Upper lobe of right lung (tissue), 1 donor: Measurements from ENCODE around the gene GOLGA1. TPM values are rescaled to one million over a fixed set of nuclear protein-coding genes. Genes with fewer than 3 reads are reported as not detected.

Experiments
- ATAC-seq: fragments of 200-7000 bp; cut with Tn5 transposase; one replicate; pipeline ENCODE4 v1.9.1; 2020; ENCODE audit warnings: mild to moderate bottlenecking, moderate library complexity
- DNase-seq: peaks from one replicate; pipeline ENCODE4 v3.0.0-alpha.2; 2020
- H3K27ac ChIP-seq: fragments of 200-600 bp; one replicate; pipeline ENCODE4 v1.8.0; 2022
- H3K27me3 ChIP-seq: fragments of 200-600 bp; one replicate; pipeline ENCODE4 v1.8.0; 2022; ENCODE audit warnings: mild to moderate bottlenecking
- H3K36me3 ChIP-seq: fragments of 200-600 bp; one replicate; pipeline ENCODE4 v1.8.0; 2022
- H3K4me1 ChIP-seq: fragments of 200-600 bp; one replicate; pipeline ENCODE4 v1.8.0; 2022
- H3K4me3 ChIP-seq: fragments of 200-600 bp; one replicate; pipeline ENCODE4 v1.8.0; 2022; ENCODE audit warnings: mild to moderate bottlenecking
- H3K9me3 ChIP-seq: fragments of 200-600 bp; one replicate; pipeline ENCODE4 v1.8.0; 2022
- CTCF ChIP-seq: fragments of 200-600 bp; IDR thresholded peaks from one replicate; pipeline ENCODE4 v1.8.0; 2022; ENCODE audit warnings: antibody characterized with exemption
- intact Hi-C: fragments of 100-400 bp; cut with DNase I; formaldehyde crosslinking; loops from one replicate; pipeline ENCODE4 v1.11.0; 2022
- total RNA-seq: library from RNA; stranded (reverse); fragmentation: NEBNext Ultra II Directional; extraction: Animal tissue kit (Norgen Biotek cat#: 25700); gene quantifications from one replicate; pipeline ENCODE4 v1.2.1, GENCODE V29; 2021
- donor health status: DM: no; HTN: yes; CAD: no; lungs with severe emphysema.

Gene GOLGA1
- total RNA-seq, 1 donor from 2014 or later, result 17.9 TPM

- Histone ChIP-seq H3K4me3 (no peak overlapping the region), H3K27ac (no peak overlapping the region), H3K9me3 (no peaks in the 10 kb centered on the region), H3K36me3 (peaks cover 94% of the 10 kb centered on the region), H3K4me1 (no peaks in the 10 kb centered on the region), H3K27me3 (no peaks in the 10 kb centered on the region)
- intact Hi-C loops, result no loop called here
- DNase-seq (no peak), ATAC-seq (no peak)
- TF ChIP-seq CTCF, result no peak
Measured at GRCh38 chr9:124881138-124881743, 59.6 kb downstream of the GOLGA1 start.

- ATAC-seq, result no peak
- intact Hi-C loops, result no loop called here
- no peak overlapping the region for H3K4me3 ChIP-seq
- no peaks in the 10 kb centered on the region for H3K9me3 ChIP-seq
- no peak overlapping the region for H3K27ac ChIP-seq
- TF ChIP-seq CTCF, result no peak
- no peak for DNase-seq
- H3K4me1 ChIP-seq, result no peaks in the 10 kb centered on the region
- peaks cover 96% of the 10 kb centered on the region for H3K36me3 ChIP-seq
- no peaks in the 10 kb centered on the region for H3K27me3 ChIP-seq
Measured at GRCh38 chr9:124880501-124880900, 60.4 kb downstream of the GOLGA1 start.

GRCh38 chr9:124879226-124879625 lies 61.7 kb downstream of the GOLGA1 start:
- Histone ChIP-seq H3K36me3 (peaks cover 96% of the 10 kb centered on the region), H3K9me3 (no peaks in the 10 kb centered on the region), H3K27me3 (no peaks in the 10 kb centered on the region), H3K4me3 (no peak overlapping the region), H3K27ac (peak overlapping the region; percentile 36), H3K4me1 (peaks cover under 1% of the 10 kb centered on the region)
- no peak for DNase-seq
- TF ChIP-seq CTCF, result no peak
- ATAC-seq, result no peak
- intact Hi-C loops, result no loop called here

- no peak for ATAC-seq
- Histone ChIP-seq H3K9me3 (no peaks in the 10 kb centered on the region), H3K27ac (peak overlapping the region; percentile 36), H3K36me3 (peaks cover 96% of the 10 kb centered on the region), H3K4me1 (peaks cover 8% of the 10 kb centered on the region), H3K27me3 (no peaks in the 10 kb centered on the region), H3K4me3 (no peak overlapping the region)
- TF ChIP-seq CTCF, result no peak
- DNase-seq, result no peak
- intact Hi-C loops, result no loop called here
Measured at GRCh38 chr9:124878518-124878917, 62.4 kb downstream of the GOLGA1 start.

- H3K27ac ChIP-seq, result no peak overlapping the region
- H3K27me3 ChIP-seq, result no peaks in the 10 kb centered on the region
- H3K4me1 ChIP-seq, result peaks cover 13% of the 10 kb centered on the region
- no peaks in the 10 kb centered on the region for H3K9me3 ChIP-seq
- DNase-seq (no peak), ATAC-seq (peak; percentile 27)
- TF ChIP-seq CTCF, result no peak
- no peak overlapping the region for H3K4me3 ChIP-seq
- intact Hi-C loops, result no loop called here
- H3K36me3 ChIP-seq, result peaks cover 99% of the 10 kb centered on the region
Measured at GRCh38 chr9:124878021-124878420, 62.9 kb downstream of the GOLGA1 start.
